ENCODE data around the gene EZR.

The EZR gene

GRCh38 chr6:158758451-158758860, 60.7 kb downstream of the EZR start:
- peak in 1 of 2 experiments; percentile 17 for DNase-seq

DNA sequence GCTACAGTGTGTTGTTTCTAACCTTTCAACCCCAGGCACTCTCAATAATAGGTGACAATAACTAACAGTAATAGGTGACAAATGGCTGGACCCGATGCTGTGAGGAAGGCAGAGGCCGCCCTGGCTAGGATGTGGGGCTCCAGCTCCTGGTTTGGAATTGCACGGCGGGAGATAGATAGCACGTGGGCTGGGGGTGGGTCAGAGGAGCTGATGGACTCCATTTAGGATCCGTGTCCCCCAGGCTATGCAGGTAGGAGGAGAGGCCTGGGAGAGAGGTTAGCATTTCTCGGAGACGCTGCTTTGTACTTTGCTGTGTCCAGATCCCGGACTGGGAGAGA, 61.4 kb downstream of the EZR start:
- no peak for DNase-seq

- no peak for DNase-seq
Measured at GRCh38 chr6:158756977-158757752, 62.0 kb downstream of the EZR start.

- DNase-seq: no peak
Measured at GRCh38 chr6:158756126-158756525, 63.0 kb downstream of the EZR start.

- no peak for DNase-seq
Measured at GRCh38 chr6:158755636-158756035, 63.5 kb downstream of the EZR start.

- DNase-seq: no peak
Measured at GRCh38 chr6:158754738-158755137, 64.4 kb downstream of the EZR start.

GRCh38 chr6:158753811-158754210, 65.4 kb downstream of the EZR start:
- DNase-seq: no peak

GRCh38 chr6:158752613-158753012, 66.6 kb downstream of the EZR start:
- DNase-seq: no peak

DNA sequence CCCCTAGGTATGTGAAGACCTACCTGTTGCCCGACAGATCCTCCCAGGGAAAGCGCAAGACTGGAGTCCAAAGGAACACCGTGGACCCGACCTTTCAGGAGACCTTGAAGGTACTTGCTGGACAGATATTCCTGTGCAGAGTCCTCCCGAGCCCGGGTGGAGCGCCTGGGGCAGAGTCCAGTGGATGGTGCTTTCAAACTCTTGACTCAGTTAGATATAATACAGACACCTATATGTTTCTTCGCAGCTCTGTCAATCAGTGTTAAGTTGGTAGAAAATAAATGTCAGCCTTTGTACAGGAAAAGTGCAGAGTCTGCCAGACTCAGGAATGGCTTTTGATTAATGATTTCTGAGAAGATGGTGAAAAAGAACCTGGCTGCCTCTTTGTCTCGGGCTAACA, 67.2 kb downstream of the EZR start:
- no peak for DNase-seq

DNA sequence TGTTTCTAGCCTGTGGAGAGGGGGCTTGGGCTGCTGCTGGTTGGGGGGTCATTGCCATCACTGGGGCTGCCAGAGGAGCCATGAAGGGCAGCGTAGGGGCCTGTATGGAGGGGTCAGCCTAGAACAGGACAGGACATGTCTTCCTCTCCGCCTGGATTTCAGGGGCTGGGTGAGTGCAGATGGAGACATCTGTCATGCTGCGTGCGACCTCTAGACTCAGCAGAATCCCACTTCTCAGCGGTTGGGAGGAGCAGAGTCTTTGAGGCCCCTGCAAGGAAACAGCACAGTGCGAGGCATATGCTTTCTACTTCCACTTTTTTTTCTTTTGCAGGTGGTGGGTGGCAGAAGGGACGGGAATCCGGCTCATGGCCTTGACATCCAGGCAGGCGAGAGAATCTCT, 67.9 kb downstream of the EZR start:
- no peak for DNase-seq

- DNase-seq: no peak
Measured at GRCh38 chr6:158744986-158745430, 74.2 kb downstream of the EZR start.

- DNase-seq: no peak
Measured at GRCh38 chr6:158743033-158743651, 76.0 kb downstream of the EZR start.

- no peak for DNase-seq
Measured at GRCh38 chr6:158739673-158740072, 79.5 kb downstream of the EZR start.

DNA sequence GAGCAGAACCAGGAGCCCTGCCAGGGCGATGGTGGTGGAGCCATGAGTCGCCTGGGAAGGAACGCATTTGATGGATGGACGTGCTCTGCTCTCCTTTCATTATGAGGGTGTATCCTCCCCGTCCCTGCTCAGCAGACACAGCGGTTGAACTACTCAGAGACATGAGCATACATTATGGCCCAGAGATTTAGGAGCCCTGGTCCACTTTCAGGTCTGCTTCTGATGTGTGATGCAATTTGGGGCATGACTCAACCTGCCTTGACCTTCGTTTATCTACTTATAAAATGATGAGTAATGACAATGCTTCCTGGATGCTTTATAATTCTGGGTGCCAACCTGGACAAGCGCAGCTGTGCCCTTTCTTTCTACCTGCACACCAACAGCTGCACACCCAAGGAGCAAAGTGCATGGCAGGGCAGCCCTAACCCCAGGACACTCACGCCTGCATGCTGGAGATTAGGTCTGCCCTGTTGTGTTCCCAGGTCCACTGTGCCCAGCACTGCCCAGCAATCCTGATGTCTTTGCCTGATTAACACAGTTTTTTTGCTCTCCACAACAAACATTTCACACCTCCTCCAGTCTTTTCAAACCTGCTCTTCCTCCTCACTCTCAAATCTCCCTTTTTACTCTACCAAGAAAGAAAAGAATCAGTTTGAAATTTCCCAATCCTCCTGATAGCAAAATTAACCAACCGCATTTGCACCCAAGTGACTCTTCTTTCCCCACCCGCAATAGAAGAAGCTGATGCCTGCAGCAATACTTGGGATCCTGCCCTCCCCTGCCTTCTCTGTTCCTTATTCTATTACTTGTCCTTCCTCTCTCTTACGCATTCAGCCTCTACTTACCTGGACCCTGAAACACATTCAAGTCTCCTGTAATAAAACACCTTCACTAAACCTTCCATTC, 81.2 kb downstream of the EZR start:
- DNase-seq: no peak

GRCh38 chr6:158737082-158737709, 82.0 kb downstream of the EZR start:
- DNase-seq: no peak

DNA sequence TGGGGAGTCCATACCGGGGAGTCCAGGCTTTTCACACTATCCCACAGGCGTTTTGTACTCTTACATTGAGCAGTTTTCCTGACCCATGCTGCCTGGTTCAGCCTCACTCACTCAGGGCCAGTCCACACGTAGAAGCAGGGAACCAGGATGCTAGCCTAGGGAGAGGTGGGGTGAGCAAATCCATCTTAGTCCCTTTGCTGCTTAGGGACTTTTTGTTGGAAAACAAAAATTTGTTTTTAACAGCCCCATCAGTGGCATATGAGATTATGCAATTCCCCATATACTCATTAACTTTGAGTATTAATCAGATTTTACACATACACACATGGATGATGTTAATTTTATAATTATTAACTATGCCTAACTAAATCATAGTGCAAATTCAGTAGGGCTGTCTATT, 84.2 kb downstream of the EZR start:
- no peak for DNase-seq

GRCh38 chr6:158730541-158730907, 88.6 kb downstream of the EZR start:
- DNase-seq: no peak

- DNase-seq: no peak
Measured at GRCh38 chr6:158729906-158730540, 89.1 kb downstream of the EZR start.

- no peak for DNase-seq
Measured at GRCh38 chr6:158725704-158726103, 93.5 kb downstream of the EZR start.

DNA sequence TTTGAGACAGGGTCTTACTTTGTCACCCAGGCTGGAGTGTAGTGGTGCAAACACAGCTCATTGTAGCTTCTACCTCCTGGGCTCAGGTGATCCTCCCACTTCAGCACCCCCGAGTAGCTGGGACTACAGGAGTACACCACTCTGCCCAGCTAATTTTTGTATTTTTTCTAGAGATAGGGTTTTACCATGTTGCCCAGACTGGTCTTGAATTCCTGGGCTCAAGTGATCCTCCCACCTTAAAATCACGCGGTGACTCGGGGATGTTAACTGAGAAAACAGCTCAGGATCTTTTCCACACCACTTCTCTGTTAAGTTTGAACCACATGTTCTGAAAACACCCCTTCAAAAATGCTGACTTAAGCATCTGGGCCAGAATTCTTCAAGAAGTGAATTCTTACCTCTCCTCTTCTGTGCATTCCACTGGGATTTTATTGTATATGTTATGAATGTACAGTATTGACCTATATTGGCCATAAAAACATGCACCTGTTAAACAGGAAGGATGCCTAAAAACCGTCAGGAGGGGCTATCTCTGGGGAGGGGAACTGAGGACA, 96.9 kb downstream of the EZR start:
- no peak for DNase-seq

GRCh38 chr6:158718461-158719046, 100.6 kb downstream of the EZR start:
- DNase-seq: no peak

All from activated T-cell treated with anti-CD3 and anti-CD28 coated beads, Interleukin-2, amount 50 U/mL, for 48 hours (primary cell).